ENCODE data around the gene GRB2.
"Not testable (repeated sequence)": the region's sequence is repeated elsewhere in the genome, so short reads cannot be mapped to it uniquely, and the experiment has no call there.

The GRB2 gene

GRCh38 chr17:75350706-75351105 lies 54.8 kb downstream of the GRB2 start:
- no peak for DNase-seq (ENCODE audit: low spot score)

GRCh38 chr17:75350029-75350428 lies 55.4 kb downstream of the GRB2 start:
- no peak for DNase-seq (ENCODE audit: low spot score)

DNA sequence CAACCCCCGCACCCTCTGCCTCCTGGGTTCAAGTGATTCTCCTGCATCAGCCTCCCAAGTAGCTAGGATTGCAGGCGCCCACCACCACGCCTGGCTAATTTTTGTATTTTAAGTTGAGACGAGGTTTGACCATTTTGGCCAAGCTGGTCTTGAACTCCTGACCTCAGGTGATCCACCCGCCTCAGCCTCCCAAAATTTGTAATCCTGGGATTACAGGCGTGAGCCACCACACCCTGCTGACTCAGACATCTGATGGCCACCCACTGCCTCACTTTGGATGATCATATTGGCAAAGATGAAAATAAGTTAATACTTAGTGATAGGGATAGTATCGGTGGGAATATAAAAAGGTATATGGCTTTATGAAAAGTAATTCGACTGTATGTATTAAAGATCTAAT lies 55.9 kb downstream of the GRB2 start:
- DNase-seq (ENCODE audit: low spot score): no peak

DNA sequence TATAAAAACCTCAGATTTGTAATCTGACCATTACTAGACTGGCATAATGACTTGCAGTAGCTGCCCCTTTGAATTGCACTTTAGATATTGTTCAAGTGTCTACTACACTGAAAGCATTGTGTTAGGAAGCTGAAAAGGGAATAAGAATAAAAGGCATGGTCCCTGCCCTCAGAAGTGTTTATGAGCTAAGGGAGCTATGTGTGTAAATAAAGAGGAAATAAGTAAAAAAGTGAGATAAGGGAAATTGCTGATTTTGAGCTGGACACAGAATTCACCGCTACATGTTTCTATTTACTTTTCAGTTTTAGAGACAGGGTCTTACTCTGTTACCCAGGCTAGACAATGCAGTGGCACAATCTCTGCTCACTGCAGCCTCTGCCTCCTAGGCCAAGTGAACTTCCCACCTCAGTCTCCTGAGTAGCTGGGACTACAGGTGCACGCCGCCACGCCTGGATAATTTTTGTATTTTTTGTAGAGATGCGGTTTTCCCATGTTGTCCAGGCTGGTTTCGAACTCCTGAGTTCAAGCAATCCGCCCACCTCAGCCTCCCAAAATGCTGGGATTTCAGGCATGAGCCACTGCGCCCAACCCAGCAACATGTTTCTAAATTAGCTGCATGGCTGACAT lies 57.0 kb downstream of the GRB2 start:
- no peak for DNase-seq (ENCODE audit: low spot score)

GRCh38 chr17:75346906-75347305 lies 58.6 kb downstream of the GRB2 start:
- no peak for DNase-seq (ENCODE audit: low spot score)

- DNase-seq (ENCODE audit: low spot score): not testable (repeated sequence)
Observed at GRCh38 chr17:75346368-75346767, 59.1 kb downstream of the GRB2 start.

- peak; percentile 36 for DNase-seq (ENCODE audit: low spot score)
Observed at GRCh38 chr17:75345514-75346167, 59.8 kb downstream of the GRB2 start.

GRCh38 chr17:75344666-75345065 lies 60.8 kb downstream of the GRB2 start:
- DNase-seq (ENCODE audit: low spot score): no peak

DNA sequence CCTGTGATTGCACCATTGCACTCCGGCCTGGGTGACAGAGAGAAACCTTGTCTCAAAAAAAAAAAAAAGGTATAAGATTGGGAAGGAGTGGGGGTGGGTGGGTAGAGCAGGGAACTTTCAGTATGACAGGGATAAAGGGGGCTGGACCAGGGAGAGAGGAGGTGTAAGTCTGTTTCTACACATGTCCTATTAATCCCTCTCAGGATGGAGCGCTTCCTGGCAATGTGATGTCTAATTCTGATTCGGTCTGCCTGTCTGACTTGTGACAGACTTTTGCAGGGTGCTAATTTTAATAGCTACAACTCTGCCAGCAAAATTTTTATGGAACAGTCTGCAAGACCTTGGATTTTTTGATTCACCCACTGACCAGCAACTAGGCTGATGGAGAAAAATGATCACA lies 62.5 kb downstream of the GRB2 start:
- no peak for DNase-seq (ENCODE audit: low spot score)

DNA sequence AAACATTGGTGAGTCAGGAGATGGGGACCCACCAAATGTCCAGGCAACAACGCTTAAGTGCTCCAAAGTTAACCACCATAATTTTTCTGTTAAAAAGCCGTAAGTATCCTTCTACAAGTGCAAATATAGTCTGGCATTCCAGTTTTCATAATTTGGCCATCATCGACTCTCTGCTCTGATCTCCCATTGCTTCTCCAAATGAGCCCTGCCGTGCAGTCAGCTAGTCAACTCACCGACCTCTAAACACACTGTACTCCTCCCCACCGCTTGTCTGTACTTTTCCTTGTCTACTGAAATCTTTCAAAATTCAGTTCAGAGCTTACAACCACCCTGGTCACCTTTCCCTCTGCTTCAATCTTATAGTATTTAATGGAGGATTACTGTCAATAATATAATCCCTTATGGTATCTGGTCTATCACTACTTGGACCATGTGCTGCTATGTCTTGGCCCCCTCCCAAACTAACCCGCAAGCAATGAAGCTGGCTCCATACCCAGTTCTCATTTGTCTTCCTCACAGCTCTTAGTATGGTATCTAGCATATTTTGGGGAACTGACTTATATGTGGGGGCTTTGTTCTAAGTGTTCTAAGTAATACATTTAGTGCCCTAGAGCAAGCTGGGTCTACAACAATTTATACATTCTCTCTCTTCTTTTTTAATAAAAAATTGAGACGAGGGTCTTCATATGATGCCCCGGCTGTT lies 63.5 kb downstream of the GRB2 start:
- DNase-seq (ENCODE audit: low spot score): no peak

DNA sequence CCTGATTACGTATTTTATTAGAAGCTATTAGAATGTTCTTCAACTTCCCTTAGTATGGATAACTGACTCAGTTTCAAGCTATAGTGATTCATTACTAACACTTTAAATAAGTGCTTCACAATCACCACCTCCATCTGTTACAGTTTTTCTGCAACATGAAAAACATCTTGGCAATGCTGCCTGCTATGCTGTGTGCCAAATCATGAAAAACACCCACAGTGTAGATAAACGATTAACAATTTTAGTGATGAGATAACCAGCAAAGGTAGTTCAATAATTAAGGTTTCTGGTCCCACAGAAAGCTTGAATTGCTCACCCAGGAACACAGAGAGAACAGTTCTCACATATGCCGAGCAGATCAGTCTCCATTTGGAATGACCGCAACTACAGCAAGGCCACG lies 64.8 kb downstream of the GRB2 start:
- DNase-seq (ENCODE audit: low spot score): no peak

- DNase-seq (ENCODE audit: low spot score): no peak
Observed at GRCh38 chr17:75339971-75340370, 65.5 kb downstream of the GRB2 start.

- DNase-seq (ENCODE audit: low spot score): no peak
Observed at GRCh38 chr17:75338335-75338734, 67.1 kb downstream of the GRB2 start.

GRCh38 chr17:75335315-75335714 lies 70.2 kb downstream of the GRB2 start:
- DNase-seq (ENCODE audit: low spot score): no peak

- DNase-seq (ENCODE audit: low spot score): no peak
Observed at GRCh38 chr17:75334723-75335122, 70.8 kb downstream of the GRB2 start.

DNA sequence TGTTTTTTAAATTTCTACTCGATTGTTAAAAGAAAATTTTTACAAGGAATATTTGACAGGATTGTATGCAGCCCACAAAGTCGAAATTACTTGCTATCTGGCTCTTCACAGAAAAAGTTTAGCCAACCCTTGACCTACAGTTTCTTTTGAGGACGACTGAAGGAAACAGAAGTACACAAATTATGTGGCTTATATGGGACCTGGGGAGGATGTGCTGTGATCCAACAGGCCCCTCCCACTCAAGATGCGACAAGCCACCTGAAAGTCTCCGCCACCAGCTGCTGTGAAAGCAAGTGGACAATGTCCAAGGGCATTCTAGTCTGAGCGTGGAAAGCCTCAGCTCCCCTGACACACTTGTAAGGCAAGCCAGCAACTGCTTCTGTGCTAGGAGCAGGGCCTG lies 73.8 kb downstream of the GRB2 start:
- DNase-seq (ENCODE audit: low spot score): no peak

GRCh38 chr17:75327757-75328156 lies 77.7 kb downstream of the GRB2 start:
- no peak for DNase-seq (ENCODE audit: low spot score)

GRCh38 chr17:75326226-75326848 lies 79.1 kb downstream of the GRB2 start:
- DNase-seq (ENCODE audit: low spot score): no peak

- DNase-seq (ENCODE audit: low spot score): no peak
Observed at GRCh38 chr17:75325827-75326225, 79.7 kb downstream of the GRB2 start.

- no peak for DNase-seq (ENCODE audit: low spot score)
Observed at GRCh38 chr17:75325348-75325747, 80.1 kb downstream of the GRB2 start.

DNA sequence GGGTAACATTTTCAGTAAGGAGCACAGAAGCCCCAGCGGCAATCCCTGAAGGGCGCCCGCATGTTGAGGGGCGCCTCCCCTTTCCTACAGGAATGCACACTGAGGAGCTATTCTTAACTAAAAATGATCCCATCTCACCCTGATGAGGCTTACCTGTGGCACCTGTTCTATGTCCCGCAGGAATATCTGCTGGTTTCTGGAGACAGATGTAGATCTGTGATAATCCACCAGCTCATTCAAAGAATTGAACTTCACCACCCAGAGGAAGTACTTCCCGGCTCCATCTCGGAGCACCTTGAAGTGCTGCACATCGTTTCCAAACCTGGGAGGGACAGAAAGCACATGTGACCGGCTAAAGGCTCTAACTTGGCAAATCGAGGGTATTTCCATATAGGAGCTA lies 84.0 kb downstream of the GRB2 start:
- no peak for DNase-seq (ENCODE audit: low spot score)

DNA sequence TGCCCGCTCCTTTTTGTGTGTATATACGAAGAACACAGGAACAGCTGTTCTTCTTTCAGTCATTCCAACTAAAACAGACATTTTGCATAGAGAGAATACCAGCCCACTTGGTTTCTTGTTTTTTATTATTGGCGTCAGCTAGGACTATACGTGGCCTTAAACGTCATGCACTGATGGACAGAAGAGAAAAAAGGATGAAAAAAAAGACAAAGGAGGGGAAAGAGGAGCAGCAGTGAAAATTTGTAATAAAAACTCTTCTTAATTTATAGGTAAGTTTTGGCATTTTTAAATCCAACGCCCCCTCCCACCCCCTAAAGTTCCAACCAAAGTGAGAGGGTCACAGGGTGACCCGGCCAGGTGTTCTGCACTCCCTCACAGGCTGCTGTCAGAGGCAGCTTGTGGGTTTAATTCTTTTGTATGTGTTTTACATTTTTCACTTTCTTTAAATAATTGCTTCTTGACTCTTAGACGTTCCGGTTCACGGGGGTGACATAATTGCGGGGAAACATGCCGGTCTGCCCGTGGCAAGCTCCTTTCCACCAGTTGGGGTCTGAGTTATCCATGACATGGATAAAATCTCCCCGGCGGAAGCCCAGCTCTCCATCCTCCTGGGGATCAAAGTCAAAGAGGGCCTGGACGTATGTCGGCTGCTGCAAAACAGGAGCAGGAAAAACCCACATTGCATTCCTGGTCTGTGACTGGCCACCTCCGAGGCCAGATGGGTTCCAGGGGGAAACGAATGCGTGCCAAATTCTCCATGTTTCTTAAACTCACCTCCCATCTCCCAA lies 85.4 kb downstream of the GRB2 start:
- DNase-seq (ENCODE audit: low spot score): no peak

Measured in putamen (tissue), 1 donor.